Measurements from ENCODE around the gene BDH1.

DNA sequence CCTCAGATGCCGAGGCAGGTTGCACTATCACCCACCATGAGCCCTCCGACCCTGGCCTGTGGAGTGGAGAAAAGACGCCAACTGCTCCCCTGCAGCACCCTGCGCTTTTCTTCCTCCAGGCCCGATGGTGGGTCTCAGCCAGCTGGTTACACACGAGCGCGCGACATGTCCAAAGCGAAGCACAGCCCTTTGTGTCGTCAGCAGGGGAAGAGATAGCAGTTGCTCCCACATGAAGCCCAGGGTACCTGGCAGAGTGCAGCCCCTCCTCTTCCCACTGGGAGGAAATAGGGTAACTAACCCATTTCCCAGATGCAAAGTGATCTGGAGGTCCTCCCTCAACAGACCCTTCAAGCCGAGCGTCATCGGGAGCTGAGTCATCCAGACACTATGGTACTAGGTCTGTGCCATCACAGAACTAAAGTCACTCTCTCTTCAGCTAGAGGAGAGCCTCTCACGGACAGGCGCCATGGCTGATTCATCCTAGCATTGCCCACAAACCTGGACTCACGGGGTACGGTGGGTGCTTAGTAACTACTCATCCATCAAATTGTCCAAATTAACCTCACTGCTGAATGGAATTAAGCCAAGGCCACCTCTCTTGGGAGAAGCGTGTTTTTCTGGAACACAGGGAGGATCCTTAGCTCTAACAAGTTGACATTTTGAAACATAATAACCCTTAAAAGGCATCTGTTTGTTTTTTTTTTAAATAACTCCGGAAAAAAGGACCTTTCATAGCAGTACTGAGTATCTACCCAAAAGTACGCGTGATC is 45.2 kb upstream of the BDH1 start:
- TF ChIP-seq CTCF (IDR thresholded peaks at IDR 0.05) = no peak
- TF ChIP-seq POLR2A (IDR thresholded peaks at IDR 0.05) = no peak
